NCI-H748 (cell line): ENCODE data around the gene WSB1.
"Not testable (repeated sequence)": the region's sequence is repeated elsewhere in the genome, so short reads cannot be mapped to it uniquely, and the experiment has no call there.

Experiments used
- DNase-seq: peaks from one replicate; lab custom pipeline; 2025; ENCODE audit not compliant: unreplicated experiment; lab: John Stamatoyannopoulos, UW

Gene WSB1, protein sequence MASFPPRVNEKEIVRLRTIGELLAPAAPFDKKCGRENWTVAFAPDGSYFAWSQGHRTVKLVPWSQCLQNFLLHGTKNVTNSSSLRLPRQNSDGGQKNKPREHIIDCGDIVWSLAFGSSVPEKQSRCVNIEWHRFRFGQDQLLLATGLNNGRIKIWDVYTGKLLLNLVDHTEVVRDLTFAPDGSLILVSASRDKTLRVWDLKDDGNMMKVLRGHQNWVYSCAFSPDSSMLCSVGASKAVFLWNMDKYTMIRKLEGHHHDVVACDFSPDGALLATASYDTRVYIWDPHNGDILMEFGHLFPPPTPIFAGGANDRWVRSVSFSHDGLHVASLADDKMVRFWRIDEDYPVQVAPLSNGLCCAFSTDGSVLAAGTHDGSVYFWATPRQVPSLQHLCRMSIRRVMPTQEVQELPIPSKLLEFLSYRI

DNA sequence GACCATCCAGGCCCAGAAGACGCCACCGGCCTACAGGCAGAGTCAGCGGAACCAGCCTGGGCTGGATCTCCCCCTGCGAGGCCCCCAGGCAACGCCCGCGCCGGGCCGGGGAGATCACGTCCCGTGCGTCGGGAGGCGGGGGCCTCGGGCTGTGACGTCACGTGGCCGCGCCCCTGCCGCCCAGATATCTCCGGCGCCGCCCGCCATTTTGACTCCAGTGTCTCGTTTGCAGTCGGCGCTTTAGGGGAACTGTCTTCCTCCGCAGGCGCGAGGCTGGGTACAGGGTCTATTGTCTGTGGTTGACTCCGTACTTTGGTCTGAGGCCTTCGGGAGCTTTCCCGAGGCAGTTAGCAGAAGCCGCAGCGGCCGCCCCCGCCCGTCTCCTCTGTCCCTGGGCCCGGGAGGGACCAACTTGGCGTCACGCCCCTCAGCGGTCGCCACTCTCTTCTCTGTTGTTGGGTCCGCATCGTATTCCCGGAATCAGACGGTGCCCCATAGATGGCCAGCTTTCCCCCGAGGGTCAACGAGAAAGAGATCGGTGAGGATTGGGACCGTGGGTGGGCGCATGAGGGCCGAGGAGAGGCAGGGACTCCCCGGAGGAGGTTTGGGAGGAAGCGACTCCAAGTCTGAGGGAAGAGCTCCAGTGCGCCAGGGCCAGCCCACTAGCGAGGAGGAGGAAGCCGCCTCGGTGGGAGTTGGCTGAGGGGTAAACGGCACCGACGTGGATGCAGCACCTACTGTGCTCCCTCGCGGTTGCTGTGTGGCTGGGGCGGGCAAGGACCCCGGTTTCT, at the start of gene WSB1:
TSS of gene WSB1 (plus strand) at position 217 of the 791 bp plus-strand sequence. CDS start at position 499, 282 bp downstream.
- DNase-seq, result peak; percentile 97

DNA sequence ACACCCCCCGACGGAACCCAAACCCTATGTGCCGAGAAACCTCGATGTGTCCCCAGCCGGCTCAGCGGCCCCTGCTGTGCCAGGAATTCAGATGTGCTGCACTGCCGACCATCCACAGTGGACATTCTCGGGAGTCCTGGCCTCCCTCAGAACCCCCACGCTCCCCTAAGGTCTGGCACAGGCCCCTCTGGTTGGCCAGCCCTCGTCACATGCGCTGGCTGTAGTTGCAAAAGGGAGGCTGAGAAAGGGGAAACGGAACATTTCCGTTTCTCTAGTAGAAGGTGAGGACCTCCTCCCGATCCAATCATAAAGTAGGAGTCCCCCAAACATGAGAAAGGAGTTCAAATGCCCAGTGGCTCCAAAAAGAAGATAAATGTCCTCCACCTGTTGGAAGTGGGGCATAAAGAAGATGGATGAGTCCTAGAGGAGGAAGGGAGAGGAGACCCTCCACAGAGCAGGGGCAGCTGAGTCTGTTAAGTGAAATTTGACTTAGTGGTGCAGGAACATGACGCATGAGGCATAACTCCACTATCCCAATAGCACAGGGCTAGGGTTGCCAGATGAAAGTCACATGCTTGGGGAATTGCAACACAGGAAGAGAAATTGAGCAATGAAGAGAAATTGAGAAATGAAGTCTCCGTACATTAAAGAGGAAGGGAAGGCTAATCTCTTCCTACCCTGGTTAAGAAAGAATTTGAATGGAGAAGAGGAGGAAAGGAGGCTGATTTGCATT, 49.3 kb upstream of the WSB1 start:
- no peak for DNase-seq

DNA sequence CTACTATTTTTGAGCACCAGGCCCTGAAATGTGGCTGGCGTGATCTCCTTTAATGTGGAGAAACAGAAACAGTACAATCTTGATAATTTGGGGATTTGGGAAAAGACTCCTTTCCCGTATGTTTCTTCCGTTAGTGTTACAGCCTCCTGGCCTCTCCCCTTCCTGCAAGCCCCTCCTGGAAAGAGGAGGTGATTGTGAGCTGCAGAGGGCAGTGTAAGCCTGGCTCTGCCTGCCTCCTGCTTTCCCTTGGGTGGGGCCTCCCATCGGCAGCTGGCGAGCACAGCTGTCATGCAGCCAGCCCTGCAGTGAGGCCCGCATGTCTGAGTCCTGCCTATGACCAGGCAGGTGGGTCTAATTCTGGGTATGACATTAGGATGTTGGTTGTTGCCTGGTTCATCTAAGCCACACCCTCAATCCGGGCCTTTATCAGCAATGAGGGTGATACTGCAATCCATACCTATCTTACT, 48.7 kb upstream of the WSB1 start:
- DNase-seq, result peak; percentile 93

- DNase-seq, result no peak
Measured at GRCh38 chr17:27246537-27246936, 47.4 kb upstream of the WSB1 start.

GRCh38 chr17:27247071-27247957, 46.6 kb upstream of the WSB1 start:
- DNase-seq, result peak; percentile 76

GRCh38 chr17:27247958-27248342, 46.0 kb upstream of the WSB1 start:
- DNase-seq, result no peak

DNA sequence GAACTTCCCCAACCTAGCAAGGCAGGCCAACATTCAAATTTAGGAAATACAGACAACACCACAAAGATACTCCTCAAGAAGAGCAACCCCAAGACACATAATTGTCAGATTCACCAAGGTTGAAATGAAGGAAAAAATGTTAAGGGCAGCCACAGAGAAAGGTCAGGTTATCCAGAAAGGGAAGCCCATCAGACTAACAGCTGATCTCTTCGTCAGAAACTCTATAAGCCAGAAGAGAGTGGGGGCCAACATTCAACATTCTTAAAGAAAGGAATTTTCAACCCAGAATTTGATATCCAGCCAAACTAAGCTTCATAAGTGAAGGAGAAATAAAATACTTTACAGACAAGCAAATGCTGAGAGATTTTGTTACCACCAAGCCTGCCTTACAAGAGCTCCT, 43.1 kb upstream of the WSB1 start:
- not testable (repeated sequence) for DNase-seq

DNA sequence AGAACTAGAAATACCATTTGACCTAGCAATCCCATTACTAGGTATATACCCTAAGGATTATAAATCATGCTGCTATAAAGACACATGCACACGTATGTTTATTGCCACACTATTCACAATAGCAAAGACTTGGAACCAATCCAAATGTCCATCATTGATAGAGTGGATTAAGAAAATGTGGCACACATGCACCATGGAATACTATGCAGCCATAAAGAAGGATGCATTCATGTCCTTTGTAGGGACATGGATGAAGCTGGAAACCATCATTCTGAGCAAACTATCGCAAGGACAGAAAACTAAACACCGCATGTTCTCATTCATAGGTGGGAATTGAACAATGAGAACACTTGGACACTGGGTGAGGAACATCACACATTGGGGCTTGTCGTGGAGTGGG, 39.1 kb upstream of the WSB1 start:
- DNase-seq, result not testable (repeated sequence)

DNA sequence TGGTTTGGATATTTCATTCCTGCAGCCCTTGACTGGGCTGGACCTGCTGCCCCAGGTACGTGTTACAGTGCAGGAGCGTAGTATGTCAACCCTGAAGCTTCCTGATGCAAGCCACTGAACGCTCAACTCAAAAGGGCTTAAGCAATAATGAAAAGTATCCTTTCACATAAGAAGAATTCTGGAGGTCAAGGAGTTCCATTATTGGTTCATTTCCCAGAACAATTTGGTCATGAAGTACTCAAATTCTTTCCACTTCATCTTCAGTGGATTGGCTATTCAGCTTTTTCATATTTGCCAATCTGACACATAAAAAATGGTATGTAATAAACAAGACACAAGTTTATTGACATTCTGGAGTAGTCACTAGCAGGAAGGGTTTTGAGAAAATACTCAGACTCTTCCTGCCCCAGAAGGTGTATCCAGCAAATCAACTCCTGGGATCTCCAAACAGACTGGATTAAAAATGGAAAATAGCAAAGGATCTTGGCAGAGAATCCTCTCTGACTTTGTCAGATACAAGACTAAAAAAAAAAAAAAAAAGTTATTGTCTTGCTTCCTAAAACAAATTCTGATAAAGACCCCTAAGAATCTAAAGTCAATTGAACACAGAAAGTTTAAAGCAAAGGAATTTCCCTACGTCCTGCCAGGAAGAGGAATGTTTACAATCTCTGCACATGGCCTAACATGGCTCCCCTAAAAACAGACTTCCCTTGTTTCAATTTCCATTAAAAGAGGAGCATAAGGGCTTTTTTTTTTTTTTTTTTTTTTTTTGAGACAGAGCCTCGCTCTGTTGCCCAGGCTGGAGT, 37.5 kb upstream of the WSB1 start:
- DNase-seq, result no peak

- DNase-seq, result no peak
Measured at GRCh38 chr17:27257031-27257357, 36.9 kb upstream of the WSB1 start.

DNA sequence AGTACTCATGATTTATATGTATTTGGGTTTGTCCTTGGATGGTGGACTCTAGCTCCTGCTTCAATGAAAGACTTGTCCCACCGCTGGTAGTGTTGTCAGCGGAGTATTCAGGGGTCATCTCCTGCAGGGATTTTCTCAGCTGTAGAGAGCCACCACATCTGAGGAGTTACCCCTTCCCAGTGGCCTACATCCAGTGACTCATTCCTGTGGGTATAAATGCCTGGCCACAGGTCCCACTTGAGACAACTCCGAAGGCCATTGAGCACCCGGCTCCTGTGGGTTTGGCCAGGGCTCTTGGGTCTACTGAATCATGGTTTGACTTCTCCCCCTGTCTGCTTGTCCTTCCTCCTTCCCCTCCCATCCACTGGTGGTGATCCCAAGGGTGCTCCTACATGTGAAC, 34.6 kb upstream of the WSB1 start:
- no peak for DNase-seq

DNA sequence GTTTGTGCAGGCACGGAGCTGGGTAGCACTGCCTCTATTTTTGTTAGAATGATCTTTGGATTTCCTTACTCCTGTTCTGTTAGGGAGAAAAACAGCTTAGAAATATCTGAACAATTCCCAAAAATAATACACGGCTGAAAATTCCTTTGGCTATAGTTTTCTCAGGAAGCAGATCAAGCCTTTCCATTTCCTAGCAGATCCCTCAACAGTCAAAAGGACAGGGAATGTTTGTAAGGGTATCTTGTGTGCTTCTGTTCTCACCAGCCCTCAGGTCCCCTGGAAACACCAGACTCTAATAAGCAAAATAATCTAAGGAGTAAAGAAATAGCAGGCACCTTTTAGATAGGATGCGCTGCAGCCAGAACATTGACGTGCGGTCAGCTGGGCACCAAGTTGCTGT, 30.5 kb upstream of the WSB1 start:
- DNase-seq, result no peak

DNA sequence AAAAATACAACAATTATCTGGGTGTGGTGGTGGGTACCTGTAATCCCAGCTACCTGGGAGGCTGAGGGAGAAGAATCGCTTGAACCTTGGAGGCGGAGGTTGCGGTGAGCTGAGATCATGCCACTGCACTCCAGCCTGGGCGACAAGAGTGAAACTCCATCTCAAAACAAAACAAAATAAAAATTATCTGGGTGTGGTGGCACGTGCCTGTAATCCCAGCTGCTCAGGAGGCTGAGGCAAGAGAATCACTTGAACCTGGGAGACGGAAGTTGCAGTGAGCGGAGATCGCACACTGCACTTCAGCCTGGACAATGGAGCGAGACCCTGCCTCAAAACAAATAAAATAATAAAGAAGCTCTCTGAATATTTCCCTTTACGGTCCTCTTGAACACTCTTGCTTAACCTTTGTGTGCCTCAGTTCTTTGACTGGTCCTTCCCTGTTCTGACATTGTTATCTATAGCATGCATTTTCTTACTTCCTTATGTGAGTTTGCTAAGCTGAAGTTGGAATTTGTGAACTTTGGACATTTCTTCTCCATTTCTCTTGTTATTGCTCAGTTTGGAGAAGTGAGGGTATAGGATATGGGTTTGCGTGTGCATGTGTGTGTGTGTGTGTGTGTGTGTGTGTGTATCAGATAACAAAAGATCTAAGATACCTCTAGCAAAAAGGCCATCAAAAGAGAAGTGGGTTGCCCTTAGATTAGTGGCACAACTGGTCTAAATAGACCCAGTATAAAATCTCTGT, 29.7 kb upstream of the WSB1 start:
- DNase-seq, result no peak

DNA sequence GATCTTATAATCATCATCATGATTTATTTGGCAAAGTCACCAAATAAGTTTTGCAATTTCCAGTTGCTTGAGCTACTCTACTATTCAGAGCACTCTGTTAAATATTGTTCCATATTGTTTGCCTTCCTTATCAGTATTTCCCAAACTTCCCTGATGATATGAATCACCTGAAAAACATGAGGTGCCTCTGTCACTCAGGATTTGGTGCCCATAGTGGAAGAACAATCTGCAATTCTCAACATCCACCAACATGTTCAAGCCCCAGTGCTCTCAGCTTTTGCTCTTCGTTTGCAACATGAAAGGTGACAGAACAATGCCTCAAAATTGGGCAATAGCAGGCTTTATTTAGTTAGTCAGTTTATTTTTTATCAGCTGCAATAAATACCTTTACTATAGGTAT, 28.6 kb upstream of the WSB1 start:
- no peak for DNase-seq

DNA sequence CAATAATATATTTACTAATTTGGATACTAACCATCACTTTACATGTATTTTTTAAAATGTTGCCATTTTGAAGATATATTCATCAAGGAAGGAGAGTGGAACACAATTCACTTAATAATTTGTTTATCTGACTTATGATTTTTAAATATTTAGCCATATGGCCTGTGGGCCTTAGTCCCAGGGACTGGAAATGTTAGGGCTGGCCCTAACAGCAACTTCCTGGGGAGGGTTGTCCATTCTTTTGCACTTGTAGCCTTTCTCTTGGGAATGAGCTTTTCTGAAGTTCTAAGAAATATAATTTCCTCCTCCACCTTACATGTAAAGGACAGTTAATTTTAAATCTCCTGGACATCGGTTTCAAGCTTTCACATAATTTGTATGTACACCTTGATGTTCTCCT, 27.7 kb upstream of the WSB1 start:
- DNase-seq, result no peak

GRCh38 chr17:27268394-27269085, 25.4 kb upstream of the WSB1 start:
- DNase-seq, result peak; percentile 87

GRCh38 chr17:27269201-27269600, 24.7 kb upstream of the WSB1 start:
- no peak for DNase-seq

DNA sequence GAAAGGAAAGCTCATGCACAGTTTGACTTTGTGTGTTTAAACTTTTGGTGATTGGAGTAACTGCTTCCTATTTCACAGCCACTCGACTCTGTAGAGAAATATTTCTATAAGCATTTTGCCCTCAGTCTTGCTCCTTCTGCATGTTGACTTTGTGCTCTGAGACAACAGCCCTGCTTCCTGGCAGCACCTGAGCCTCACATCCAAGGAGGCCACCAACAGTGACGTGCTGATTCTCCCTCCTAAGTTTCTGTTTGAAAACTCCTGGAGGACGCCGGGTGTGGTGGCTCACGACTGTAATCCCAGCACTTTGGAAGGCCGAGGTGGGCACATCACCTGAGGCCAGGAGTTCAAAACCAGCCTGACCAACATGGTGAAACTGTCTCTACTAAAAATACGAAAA, 23.9 kb upstream of the WSB1 start:
- DNase-seq, result no peak
